ENCODE results near the gene DBET.
"Not testable (repeated sequence)": the region's sequence is repeated elsewhere in the genome, so short reads cannot be mapped to it uniquely, and the experiment has no call there.

The DBET gene

GRCh38 chr4:190019023-190019858 lies 45.1 kb upstream of the DBET start:
- in situ Hi-C loops (cut with HindIII; ENCODE audit: low sequenced_read_pairs): no loop called here
- H3K4me3 ChIP-seq (ENCODE audit: low read depth, low read length): no peak overlapping the region
- TF ChIP-seq CTCF (IDR thresholded peaks at IDR 0.05; ENCODE audit: low read depth, low read length, missing control alignments): no peak
- no peak for DNase-seq (ENCODE audit: low read depth)

- H3K4me3 ChIP-seq (ENCODE audit: low read depth, low read length); in situ Hi-C loops (cut with HindIII; ENCODE audit: low sequenced_read_pairs); DNase-seq (ENCODE audit: low read depth): not testable (repeated sequence)
Observed at GRCh38 chr4:190019859-190020463, 44.3 kb upstream of the DBET start.

- in situ Hi-C loops (cut with HindIII; ENCODE audit: low sequenced_read_pairs): no loop called here
- no peak for TF ChIP-seq CTCF (IDR thresholded peaks at IDR 0.05; ENCODE audit: low read depth, low read length, missing control alignments)
- H3K4me3 ChIP-seq (ENCODE audit: low read depth, low read length): no peak overlapping the region
- peak; percentile 2 for DNase-seq (ENCODE audit: low read depth)
Observed at GRCh38 chr4:190020790-190021717, 43.2 kb upstream of the DBET start.

GRCh38 chr4:190021973-190022372 lies 42.3 kb upstream of the DBET start:
- H3K4me3 ChIP-seq (ENCODE audit: low read depth, low read length); in situ Hi-C loops (cut with HindIII; ENCODE audit: low sequenced_read_pairs); DNase-seq (ENCODE audit: low read depth): not testable (repeated sequence)

- H3K4me3 ChIP-seq (ENCODE audit: low read depth, low read length); DNase-seq (ENCODE audit: low read depth); in situ Hi-C loops (cut with HindIII; ENCODE audit: low sequenced_read_pairs): not testable (repeated sequence)
Observed at GRCh38 chr4:190022614-190023281, 41.6 kb upstream of the DBET start.

- DNase-seq (ENCODE audit: low read depth); H3K4me3 ChIP-seq (ENCODE audit: low read depth, low read length); in situ Hi-C loops (cut with HindIII; ENCODE audit: low sequenced_read_pairs): not testable (repeated sequence)
Observed at GRCh38 chr4:190027156-190027555, 37.1 kb upstream of the DBET start, which contains the start of gene FRG2. TSS of gene FRG2 (minus strand) at chr4:190027256. CDS start at chr4:190027204, 52 bp downstream.

- H3K4me3 ChIP-seq (ENCODE audit: low read depth, low read length); DNase-seq (ENCODE audit: low read depth); in situ Hi-C loops (cut with HindIII; ENCODE audit: low sequenced_read_pairs): not testable (repeated sequence)
Observed at GRCh38 chr4:190031264-190031663, 33.0 kb upstream of the DBET start.

GRCh38 chr4:190037704-190038388 lies 26.5 kb upstream of the DBET start:
- H3K4me3 ChIP-seq (ENCODE audit: low read depth, low read length); DNase-seq (ENCODE audit: low read depth); in situ Hi-C loops (cut with HindIII; ENCODE audit: low sequenced_read_pairs): not testable (repeated sequence)

- H3K4me3 ChIP-seq (ENCODE audit: low read depth, low read length); in situ Hi-C loops (cut with HindIII; ENCODE audit: low sequenced_read_pairs); DNase-seq (ENCODE audit: low read depth): not testable (repeated sequence)
Observed at GRCh38 chr4:190040873-190041272, 23.4 kb upstream of the DBET start.

GRCh38 chr4:190047627-190048026 lies 16.7 kb upstream of the DBET start:
- DNase-seq (ENCODE audit: low read depth); H3K4me3 ChIP-seq (ENCODE audit: low read depth, low read length); in situ Hi-C loops (cut with HindIII; ENCODE audit: low sequenced_read_pairs): not testable (repeated sequence)

GRCh38 chr4:190049378-190050239 lies 14.7 kb upstream of the DBET start:
- H3K4me3 ChIP-seq (ENCODE audit: low read depth, low read length); DNase-seq (ENCODE audit: low read depth); in situ Hi-C loops (cut with HindIII; ENCODE audit: low sequenced_read_pairs): not testable (repeated sequence)

- not testable (repeated sequence) for DNase-seq (ENCODE audit: low read depth)
Observed at GRCh38 chr4:190058997-190059396, 5.3 kb upstream of the DBET start.

GRCh38 chr4:190064805-190065204 lies 503 bp downstream of the DBET start:
- in situ Hi-C loops (cut with HindIII; ENCODE audit: low sequenced_read_pairs); DNase-seq (ENCODE audit: low read depth); H3K4me3 ChIP-seq (ENCODE audit: low read depth, low read length): not testable (repeated sequence)

More at GRCh38 chr4:190058997-190059396, 5.3 kb upstream of the DBET start:
- H3K4me3 ChIP-seq (ENCODE audit: low read depth, low read length); in situ Hi-C loops (cut with HindIII; ENCODE audit: low sequenced_read_pairs): not testable (repeated sequence)
